ENCODE results near the gene CFAP61.
A peak's percentile ranks its signal among the peaks of the same experiment; 100 is the strongest.
"Not testable (repeated sequence)": the region's sequence is repeated elsewhere in the genome, so short reads cannot be mapped to it uniquely, and the experiment has no call there.

Gene CFAP61

GRCh38 chr20:20212675-20213096, 160.4 kb downstream of the CFAP61 start:
- no peak for DNase-seq

GRCh38 chr20:20213526-20214121, 161.3 kb downstream of the CFAP61 start:
- peak in 1 of 2 experiments; percentile 46 for DNase-seq

GRCh38 chr20:20214757-20215275, 162.5 kb downstream of the CFAP61 start:
- DNase-seq, result peak; percentile 62 to 68

GRCh38 chr20:20215976-20216727, 163.8 kb downstream of the CFAP61 start:
- DNase-seq, result peak; percentile 80 to 86

GRCh38 chr20:20216941-20217340, 164.6 kb downstream of the CFAP61 start:
- no peak for DNase-seq

GRCh38 chr20:20217621-20218020, 165.3 kb downstream of the CFAP61 start:
- DNase-seq, result no peak

- DNase-seq, result not testable (repeated sequence)
Measured at GRCh38 chr20:20218106-20218505, 165.8 kb downstream of the CFAP61 start.

- DNase-seq, result no peak
Measured at GRCh38 chr20:20219016-20219415, 166.7 kb downstream of the CFAP61 start.

GRCh38 chr20:20220134-20220533, 167.8 kb downstream of the CFAP61 start:
- DNase-seq, result no peak

- no peak for DNase-seq
Measured at GRCh38 chr20:20223981-20224380, 171.6 kb downstream of the CFAP61 start.

- DNase-seq, result peak in 1 of 2 experiments; percentile 19
Measured at GRCh38 chr20:20224806-20225205, 172.5 kb downstream of the CFAP61 start.

- DNase-seq, result no peak
Measured at GRCh38 chr20:20225325-20226043, 173.2 kb downstream of the CFAP61 start.

GRCh38 chr20:20226554-20226953, 174.2 kb downstream of the CFAP61 start:
- DNase-seq, result no peak

GRCh38 chr20:20227013-20227571, 174.8 kb downstream of the CFAP61 start:
- no peak for DNase-seq

- DNase-seq, result peak in 1 of 2 experiments; percentile 42
Measured at GRCh38 chr20:20228351-20228750, 176.0 kb downstream of the CFAP61 start.

- DNase-seq, result no peak
Measured at GRCh38 chr20:20229595-20229994, 177.3 kb downstream of the CFAP61 start.

- DNase-seq, result no peak
Measured at GRCh38 chr20:20230741-20231140, 178.4 kb downstream of the CFAP61 start.

- no peak for DNase-seq
Measured at GRCh38 chr20:20231528-20232298, 179.4 kb downstream of the CFAP61 start.

GRCh38 chr20:20233041-20233514, 180.7 kb downstream of the CFAP61 start:
- no peak for DNase-seq

GRCh38 chr20:20235681-20236080, 183.3 kb downstream of the CFAP61 start:
- no peak for DNase-seq

GRCh38 chr20:20237093-20237959, 185.0 kb downstream of the CFAP61 start:
- peak in 1 of 2 experiments; percentile 66 for DNase-seq

Data from NCI-H446 (cell line).